Colonic mucosa (tissue), 4 donors: ENCODE data around the gene CLEC2L. TPM values are rescaled to one million over a fixed set of nuclear protein-coding genes. Genes with fewer than 3 reads are reported as not detected.

Experiments used
- DNase-seq: peaks from one replicate; pipeline ENCODE4 v3.0.0-alpha.2; 2020
- H3K27ac ChIP-seq: fragments of 200-600 bp; one replicate; pipeline ENCODE4 v1.8.0; 2021
- H3K27me3 ChIP-seq: fragments of 200-600 bp; one replicate; pipeline ENCODE4 v1.8.0; 2021
- H3K36me3 ChIP-seq: fragments of 200-600 bp; one replicate; pipeline ENCODE4 v1.8.0; 2021
- H3K4me1 ChIP-seq: fragments of 200-600 bp; one replicate; pipeline ENCODE4 v1.8.0; 2021; ENCODE audit warnings: mild to moderate bottlenecking
- H3K4me3 ChIP-seq: fragments of 200-600 bp; one replicate; pipeline ENCODE4 v1.8.0; 2021
- H3K9ac ChIP-seq, 2 donors: one replicate each; pipeline ENCODE4 v1.7.0; 2013; ENCODE audit warnings: control low read depth in 2 of 2, low read depth in 2 of 2, low read length in 2 of 2
- H3K9me3 ChIP-seq: fragments of 200-600 bp; one replicate; pipeline ENCODE4 v1.8.0; 2021
- intact Hi-C: fragments of 100-400 bp; cut with DNase I; formaldehyde crosslinking; loops from one replicate; pipeline ENCODE4 v1.14.1; 2022
- total RNA-seq, 2 donors: library from RNA; stranded (reverse); fragmentation: NEBNext Ultra II Directional in 1 of 2; extraction: Animal tissue kit (Norgen Biotek cat#: 25700) in 1 of 2; gene quantifications; one replicate each; pipeline ENCODE4 v1.2.1, GENCODE V29; 2021
- TF ChIP-seq, protein P1 (sequence below): fragments of 200-600 bp; IDR thresholded peaks from one replicate; pipeline ENCODE4 v1.8.0; 2022; ENCODE audit warnings: antibody characterized with exemption, mild to moderate bottlenecking
- donor health status: healthy.
- donor health status: DM: no; HTN: no; CAD: no.
- donor health status: DM: no; HTN: no; CAD: no.

CLEC2L gene
- total RNA-seq, 2 donors from 2014 or later, result not detected

DNA sequence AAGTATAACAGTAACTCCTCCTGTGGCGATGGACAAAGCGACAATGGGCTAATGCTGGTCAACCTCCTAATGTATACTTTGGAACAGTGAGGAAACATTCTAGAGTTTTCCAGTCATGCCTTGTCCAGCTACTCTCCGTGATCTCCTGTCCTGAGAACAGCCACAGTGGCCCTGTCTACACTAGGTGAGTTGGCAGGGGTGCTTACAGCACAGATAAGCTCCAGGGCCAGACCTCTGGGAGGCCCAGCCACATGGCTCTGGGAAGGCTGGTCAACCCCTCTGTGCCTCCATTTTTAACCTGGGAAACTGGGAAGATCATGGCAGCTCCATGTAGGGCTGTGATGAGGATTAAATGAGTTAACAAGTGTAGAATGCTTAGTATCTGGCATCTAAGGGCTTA, 57.0 kb downstream of the CLEC2L start:
- DNase-seq, result no peak
- TF ChIP-seq, protein P1, sequence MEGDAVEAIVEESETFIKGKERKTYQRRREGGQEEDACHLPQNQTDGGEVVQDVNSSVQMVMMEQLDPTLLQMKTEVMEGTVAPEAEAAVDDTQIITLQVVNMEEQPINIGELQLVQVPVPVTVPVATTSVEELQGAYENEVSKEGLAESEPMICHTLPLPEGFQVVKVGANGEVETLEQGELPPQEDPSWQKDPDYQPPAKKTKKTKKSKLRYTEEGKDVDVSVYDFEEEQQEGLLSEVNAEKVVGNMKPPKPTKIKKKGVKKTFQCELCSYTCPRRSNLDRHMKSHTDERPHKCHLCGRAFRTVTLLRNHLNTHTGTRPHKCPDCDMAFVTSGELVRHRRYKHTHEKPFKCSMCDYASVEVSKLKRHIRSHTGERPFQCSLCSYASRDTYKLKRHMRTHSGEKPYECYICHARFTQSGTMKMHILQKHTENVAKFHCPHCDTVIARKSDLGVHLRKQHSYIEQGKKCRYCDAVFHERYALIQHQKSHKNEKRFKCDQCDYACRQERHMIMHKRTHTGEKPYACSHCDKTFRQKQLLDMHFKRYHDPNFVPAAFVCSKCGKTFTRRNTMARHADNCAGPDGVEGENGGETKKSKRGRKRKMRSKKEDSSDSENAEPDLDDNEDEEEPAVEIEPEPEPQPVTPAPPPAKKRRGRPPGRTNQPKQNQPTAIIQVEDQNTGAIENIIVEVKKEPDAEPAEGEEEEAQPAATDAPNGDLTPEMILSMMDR, result no peak
- Histone ChIP-seq H3K36me3 (no peaks in the 10 kb centered on the region), H3K27me3 (no peaks in the 10 kb centered on the region), H3K27ac (no peak overlapping the region), H3K4me3 (no peak overlapping the region), H3K9ac (no peak overlapping the region), H3K9me3 (no peaks in the 10 kb centered on the region), H3K4me1 (no peaks in the 10 kb centered on the region)
- intact Hi-C loops, result no loop called here

DNA sequence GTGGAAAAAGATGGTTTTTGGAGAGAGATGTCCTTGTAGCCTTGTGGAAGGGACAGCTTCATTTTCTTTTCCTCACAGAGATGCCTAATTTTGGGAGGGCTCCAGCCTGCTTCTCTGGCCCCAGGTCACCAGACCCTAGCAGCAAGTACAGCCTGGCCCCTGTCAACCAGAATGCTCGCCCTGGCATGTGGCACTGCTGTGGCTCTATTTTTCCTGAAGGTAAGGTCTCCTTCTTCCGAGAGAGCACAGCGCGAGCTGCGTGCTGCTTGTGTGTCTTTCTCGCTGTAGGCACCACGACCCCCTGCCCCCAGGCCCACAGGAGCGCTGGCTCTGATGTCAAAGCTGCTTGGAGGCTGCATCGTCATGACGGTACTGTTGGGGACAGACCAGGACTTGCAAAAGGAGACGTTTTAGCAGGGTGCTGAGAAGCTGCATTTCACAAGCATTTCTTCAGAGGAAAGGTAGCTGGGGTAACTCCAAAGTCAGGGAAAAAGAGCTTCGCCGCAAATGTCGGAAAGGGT, 58.7 kb downstream of the CLEC2L start:
- DNase-seq, result no peak
- Histone ChIP-seq H3K4me1 (no peaks in the 10 kb centered on the region), H3K27me3 (no peaks in the 10 kb centered on the region), H3K9me3 (no peaks in the 10 kb centered on the region), H3K27ac (no peak overlapping the region), H3K9ac (no peak overlapping the region), H3K4me3 (no peak overlapping the region), H3K36me3 (no peaks in the 10 kb centered on the region)
- intact Hi-C loops, result no loop called here
- TF ChIP-seq, protein P1, result no peak

GRCh38 chr7:139582671-139583155, 59.2 kb downstream of the CLEC2L start:
- Histone ChIP-seq H3K9me3 (no peaks in the 10 kb centered on the region), H3K9ac (no peak overlapping the region), H3K27me3 (no peaks in the 10 kb centered on the region), H3K36me3 (no peaks in the 10 kb centered on the region), H3K27ac (no peak overlapping the region), H3K4me1 (no peaks in the 10 kb centered on the region), H3K4me3 (no peak overlapping the region)
- TF ChIP-seq, protein P1, result no peak
- no peak for DNase-seq
- intact Hi-C loops, result no loop called here

DNA sequence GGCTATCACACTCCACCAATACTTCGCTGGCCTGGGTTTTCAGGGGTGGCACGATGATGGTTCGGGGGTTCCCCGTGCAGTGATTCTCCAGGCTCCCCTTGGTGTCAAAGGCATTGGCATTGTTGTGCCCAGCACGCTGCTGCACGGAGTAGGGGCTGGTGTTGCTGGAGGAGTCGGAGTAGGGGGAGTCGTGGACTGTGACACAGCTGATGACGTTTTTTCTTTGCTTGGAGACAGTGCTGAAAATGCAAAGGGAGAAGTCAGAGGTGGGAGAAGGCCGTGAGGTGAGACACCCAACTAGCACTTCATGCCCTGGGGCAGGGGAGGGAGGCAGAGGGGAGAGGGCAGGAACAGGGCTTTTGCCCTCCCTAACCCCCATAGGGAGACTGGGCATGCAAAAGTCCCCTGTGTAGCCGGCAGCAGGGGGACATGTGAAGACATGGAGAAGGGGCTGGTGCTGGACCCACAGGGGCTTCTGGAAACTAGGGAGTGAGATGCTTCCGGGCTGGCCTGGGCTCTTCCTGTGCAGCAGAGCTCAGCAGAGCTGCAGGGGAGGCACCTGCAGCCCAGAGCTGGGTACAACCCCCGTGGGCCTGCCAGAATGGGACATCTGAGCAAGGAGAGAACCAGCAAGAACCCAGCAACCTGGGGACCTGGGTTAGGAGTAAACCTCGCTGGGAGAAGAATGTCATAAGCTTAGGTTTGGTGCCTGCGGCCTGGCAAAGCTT, 60.5 kb downstream of the CLEC2L start:
- Histone ChIP-seq H3K27ac (no peak overlapping the region), H3K4me1 (no peaks in the 10 kb centered on the region), H3K4me3 (no peak overlapping the region), H3K9me3 (no peaks in the 10 kb centered on the region), H3K9ac (no peak overlapping the region), H3K27me3 (no peaks in the 10 kb centered on the region), H3K36me3 (no peaks in the 10 kb centered on the region)
- intact Hi-C loops, result no loop called here
- TF ChIP-seq, protein P1, result no peak
- no peak for DNase-seq

- no peaks in the 10 kb centered on the region for H3K9me3 ChIP-seq
- H3K9ac ChIP-seq, result no peak overlapping the region
- intact Hi-C loops, result no loop called here
- TF ChIP-seq, protein P1, result no peak
- H3K36me3 ChIP-seq, result no peaks in the 10 kb centered on the region
- H3K4me3 ChIP-seq, result no peak overlapping the region
- no peaks in the 10 kb centered on the region for H3K27me3 ChIP-seq
- no peaks in the 10 kb centered on the region for H3K4me1 ChIP-seq
- no peak overlapping the region for H3K27ac ChIP-seq
- DNase-seq, result no peak
These were observed 61.6 kb downstream of the CLEC2L start for GRCh38 chr7:139585042-139585441.
